Natural killer cell treated with Interleukin-12 subunit alpha and Interleukin-12 subunit beta and Interleukin-15 and Interleukin-18, amount 100 ng/mL, for 72 hours (primary cell): ENCODE results near the gene PPIB. TPM values are rescaled to one million over a fixed set of nuclear protein-coding genes. Genes with fewer than 3 reads are reported as not detected.

Experiments used
- ATAC-seq, 2 donors: fragments of 150-1000 bp; cut with Tn5 transposase in 1 of 2; sonication (Bioruptor Pico), chemical (Tn5 transposase) in 1 of 2; 2 replicates each; pipeline ENCODE4 v1.10.0; 2021
- DNase-seq: peaks from one replicate; pipeline ENCODE4 v3.0.0; 2022; ENCODE audit warnings: low spot score
- H3K27ac Mint-ChIP-seq, 2 donors: 1 replicate in 1 of 2; 2 replicates in 1 of 2; pipeline ENCODE4 v1.8.0; 2022; ENCODE audit warnings: mixed read lengths in 2 of 2, mild to moderate bottlenecking in 1 of 2, moderate library complexity in 1 of 2
- H3K27me3 Mint-ChIP-seq, 2 donors: 1 replicate in 1 of 2; 2 replicates in 1 of 2; pipeline ENCODE4 v1.8.0; 2022; ENCODE audit warnings: mixed read lengths in 2 of 2
- H3K36me3 Mint-ChIP-seq: one replicate; pipeline ENCODE4 v1.8.0; 2022; ENCODE audit warnings: mixed read lengths
- H3K4me1 Mint-ChIP-seq, 2 donors: 1 replicate in 1 of 2; 2 replicates in 1 of 2; pipeline ENCODE4 v1.8.0; 2022; ENCODE audit warnings: low read depth in 2 of 2, mixed read lengths in 2 of 2, mild to moderate bottlenecking in 1 of 2
- H3K4me3 Mint-ChIP-seq: one replicate; pipeline ENCODE4 v1.8.0; 2022; ENCODE audit warnings: mixed read lengths
- H3K9me3 Mint-ChIP-seq: 2 replicates; pipeline ENCODE4 v1.8.0; 2022; ENCODE audit warnings: mixed read lengths
- total RNA-seq, 2 donors: library from RNA; stranded (reverse); gene quantifications; one replicate each; pipeline ENCODE4 v1.2.3, GENCODE V29; 2022

The PPIB gene
- total RNA-seq, 2 donors from 2014 or later = 490 to 530 TPM

GRCh38 chr15:64141798-64142512 is 20.9 kb downstream of the PPIB start:
- no peak for ATAC-seq

GRCh38 chr15:64138331-64138941 is 24.4 kb downstream of the PPIB start:
- ATAC-seq (no peak), DNase-seq (no peak)
- Mint-ChIP-seq H3K4me1 (no peaks in the 10 kb centered on the region), H3K4me3 (no peak overlapping the region), H3K36me3 (peaks cover 6% of the 10 kb centered on the region), H3K27me3 (no peaks in the 10 kb centered on the region), H3K9me3 (no peaks in the 10 kb centered on the region), H3K27ac (no peak overlapping the region)

More at GRCh38 chr15:64141798-64142512, 20.9 kb downstream of the PPIB start:
- H3K27me3 Mint-ChIP-seq = no peaks in the 10 kb centered on the region
- no peaks in the 10 kb centered on the region for H3K9me3 Mint-ChIP-seq
- peaks cover 6% of the 10 kb centered on the region for H3K36me3 Mint-ChIP-seq
- H3K4me3 Mint-ChIP-seq = no peak overlapping the region
- no peaks in the 10 kb centered on the region for H3K4me1 Mint-ChIP-seq
- DNase-seq = no peak
- peak overlapping the region in 1 of 2 donors; percentile 15 for H3K27ac Mint-ChIP-seq

DNA sequence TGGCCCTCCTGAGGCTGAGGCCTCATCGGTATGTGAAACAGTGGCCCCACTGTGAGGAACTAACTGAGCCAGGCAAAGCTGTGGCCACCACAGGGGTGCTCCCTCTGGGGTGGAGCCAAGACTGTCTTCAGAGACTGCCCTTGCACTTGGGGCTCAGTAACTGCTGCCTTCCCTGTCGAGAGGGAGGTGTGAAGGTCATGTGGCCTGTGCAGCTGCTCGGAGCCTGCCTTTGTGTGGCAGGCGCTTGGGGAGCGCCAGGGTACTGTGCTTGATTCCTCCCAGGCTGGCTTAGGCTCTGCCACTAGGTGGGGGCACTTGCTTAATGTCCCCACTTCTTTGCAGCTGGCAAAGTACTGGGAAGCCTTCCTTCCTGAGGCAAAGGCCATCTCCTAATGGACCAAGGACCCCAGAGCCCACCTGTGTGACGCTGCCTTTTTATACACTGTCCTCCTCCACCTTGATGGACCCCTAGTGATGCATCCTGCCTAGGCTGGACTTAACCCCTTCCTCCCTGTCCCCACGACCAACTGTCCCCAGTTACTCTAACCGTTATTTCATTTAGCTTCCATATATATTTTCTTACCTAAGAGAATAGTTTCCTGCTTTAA is 25.5 kb downstream of the PPIB start:
- Mint-ChIP-seq H3K9me3 (no peaks in the 10 kb centered on the region), H3K27me3 (no peaks in the 10 kb centered on the region), H3K27ac (no peak overlapping the region), H3K4me1 (no peaks in the 10 kb centered on the region), H3K4me3 (no peak overlapping the region), H3K36me3 (peaks cover 8% of the 10 kb centered on the region)
- no peak for DNase-seq
- ATAC-seq = peak; percentile 23 to 50

- no peak overlapping the region for H3K4me3 Mint-ChIP-seq
- DNase-seq (no peak), ATAC-seq (no peak)
- H3K36me3 Mint-ChIP-seq = peaks cover 14% of the 10 kb centered on the region
- no peaks in the 10 kb centered on the region for H3K9me3 Mint-ChIP-seq
- no peaks in the 10 kb centered on the region for H3K27me3 Mint-ChIP-seq
- no peak overlapping the region for H3K27ac Mint-ChIP-seq
- H3K4me1 Mint-ChIP-seq = no peaks in the 10 kb centered on the region
Observed at GRCh38 chr15:64136347-64136746, 26.5 kb downstream of the PPIB start.

DNA sequence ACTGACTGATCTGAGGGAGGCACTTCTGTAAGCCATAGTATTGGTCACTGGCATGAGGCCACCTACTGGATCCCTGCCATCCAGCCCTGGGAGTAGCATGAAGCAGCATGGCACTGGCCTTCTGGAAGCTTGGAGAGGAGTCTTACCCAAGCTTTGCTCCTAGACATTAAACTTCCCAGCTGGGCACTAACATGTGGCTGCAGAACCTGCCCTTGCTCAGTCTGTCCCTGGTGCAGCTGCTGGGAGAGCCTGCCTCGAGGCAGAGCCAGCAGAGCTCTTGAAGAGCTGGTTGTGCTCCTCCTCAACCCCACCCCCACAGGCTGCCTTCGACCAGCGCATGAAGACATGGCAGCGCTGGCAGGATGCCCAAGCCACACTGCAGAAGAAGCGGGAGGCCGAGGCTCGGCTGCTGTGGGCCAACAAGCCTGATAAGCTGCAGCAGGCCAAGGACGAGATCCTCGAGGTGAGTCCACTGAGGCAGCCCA is 28.4 kb downstream of the PPIB start:
- Mint-ChIP-seq H3K27ac (no peak overlapping the region), H3K9me3 (no peaks in the 10 kb centered on the region), H3K4me3 (no peak overlapping the region), H3K27me3 (no peaks in the 10 kb centered on the region), H3K4me1 (no peaks in the 10 kb centered on the region), H3K36me3 (peaks cover 14% of the 10 kb centered on the region)
- DNase-seq = no peak
- ATAC-seq = no peak

DNA sequence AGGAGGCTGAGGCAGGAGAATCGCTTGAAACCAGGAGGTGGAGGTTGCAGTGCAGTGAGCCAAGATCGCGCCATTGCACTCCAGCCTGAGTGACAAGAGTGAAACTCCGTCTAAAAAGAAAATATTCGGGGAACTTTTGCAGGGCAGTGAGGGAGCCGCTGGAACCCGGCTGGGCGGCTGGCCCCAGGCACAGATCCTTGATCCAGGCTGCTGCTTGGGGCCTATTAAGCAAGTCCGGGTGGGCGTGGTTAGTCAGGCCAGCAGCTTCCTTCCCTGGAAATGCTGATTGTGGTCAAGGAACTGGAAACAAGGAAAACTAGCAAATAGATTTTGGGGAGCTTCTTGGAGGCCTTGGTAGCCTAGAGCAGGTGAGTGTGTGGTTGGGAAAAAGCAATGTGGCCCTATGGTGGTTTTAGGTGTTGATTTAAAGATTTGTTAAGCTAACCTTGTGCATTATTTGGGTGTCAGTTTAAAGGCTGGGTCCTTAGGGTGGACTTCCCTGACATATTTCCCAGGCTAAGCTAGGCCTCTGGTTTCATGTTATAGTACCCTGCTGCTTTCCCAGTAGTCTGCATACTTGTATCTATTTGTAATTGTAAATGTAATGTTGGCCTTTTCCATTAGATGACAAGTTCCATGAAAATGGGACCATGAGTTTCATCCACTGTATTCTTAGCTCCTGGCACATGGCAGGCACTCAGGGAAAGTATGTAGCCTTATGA is 29.0 kb downstream of the PPIB start:
- DNase-seq (no peak), ATAC-seq (no peak)
- H3K9me3 Mint-ChIP-seq = no peaks in the 10 kb centered on the region
- no peak overlapping the region for H3K4me3 Mint-ChIP-seq
- H3K27ac Mint-ChIP-seq = no peak overlapping the region
- H3K27me3 Mint-ChIP-seq = no peaks in the 10 kb centered on the region
- H3K36me3 Mint-ChIP-seq = peaks cover 14% of the 10 kb centered on the region
- H3K4me1 Mint-ChIP-seq = no peaks in the 10 kb centered on the region

DNA sequence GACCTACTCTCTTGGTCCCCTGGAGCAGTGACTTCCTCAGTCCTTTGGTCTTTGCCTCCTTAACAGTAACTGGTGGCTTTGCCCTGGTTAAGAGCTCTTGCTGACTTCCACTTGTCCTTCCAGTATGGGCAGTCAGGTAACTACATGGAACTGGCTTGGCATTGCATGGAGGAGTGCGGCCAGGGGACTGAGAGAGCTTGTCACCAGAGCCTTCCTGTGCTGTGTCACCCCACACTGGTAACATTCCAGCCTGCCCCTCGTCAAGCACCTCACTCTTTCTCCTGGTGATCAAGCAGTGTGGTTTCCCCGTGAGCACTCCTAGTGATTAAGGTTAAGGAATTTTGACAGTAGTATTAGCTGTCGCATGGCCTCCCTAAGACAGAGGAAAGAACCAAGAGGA is 30.6 kb downstream of the PPIB start:
- Mint-ChIP-seq H3K4me3 (no peak overlapping the region), H3K27ac (no peak overlapping the region), H3K27me3 (no peaks in the 10 kb centered on the region), H3K9me3 (no peaks in the 10 kb centered on the region), H3K36me3 (peaks cover 16% of the 10 kb centered on the region), H3K4me1 (peaks cover 4 to 8% of the 10 kb centered on the region in 2 donors)
- ATAC-seq (no peak), DNase-seq (no peak)

- Mint-ChIP-seq H3K27ac (no peak overlapping the region), H3K4me3 (no peak overlapping the region), H3K4me1 (peaks cover 4 to 8% of the 10 kb centered on the region in 2 donors), H3K9me3 (no peaks in the 10 kb centered on the region), H3K36me3 (peaks cover 18% of the 10 kb centered on the region), H3K27me3 (no peaks in the 10 kb centered on the region)
- no peak for ATAC-seq
- no peak for DNase-seq
Observed at GRCh38 chr15:64131547-64131946, 31.3 kb downstream of the PPIB start.

DNA sequence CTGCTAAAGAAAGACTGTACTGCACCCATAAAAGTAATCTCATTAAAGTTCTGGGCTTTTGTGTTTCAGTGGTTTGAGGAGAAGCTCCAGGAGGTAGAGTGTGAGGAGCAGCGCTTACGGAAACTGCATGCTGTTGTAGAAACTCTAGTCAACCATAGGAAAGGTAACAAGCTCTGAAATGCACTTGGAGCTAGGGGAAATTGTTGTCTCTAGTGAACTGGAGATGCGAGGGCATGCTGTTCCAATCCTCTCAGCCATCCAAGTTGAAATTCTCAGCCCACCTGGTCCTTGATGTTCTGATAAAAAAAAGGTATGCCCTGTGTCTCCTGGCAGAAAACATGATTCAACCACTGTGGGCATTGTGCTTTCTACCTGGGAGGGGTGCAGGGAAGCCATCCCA is 32.7 kb downstream of the PPIB start:
- ATAC-seq = no peak
- H3K36me3 Mint-ChIP-seq = peaks cover 18% of the 10 kb centered on the region
- H3K9me3 Mint-ChIP-seq = no peaks in the 10 kb centered on the region
- H3K4me3 Mint-ChIP-seq = no peak overlapping the region
- DNase-seq = no peak
- H3K27ac Mint-ChIP-seq = no peak overlapping the region
- H3K27me3 Mint-ChIP-seq = no peaks in the 10 kb centered on the region
- peaks cover 4 to 8% of the 10 kb centered on the region in 2 donors for H3K4me1 Mint-ChIP-seq

DNA sequence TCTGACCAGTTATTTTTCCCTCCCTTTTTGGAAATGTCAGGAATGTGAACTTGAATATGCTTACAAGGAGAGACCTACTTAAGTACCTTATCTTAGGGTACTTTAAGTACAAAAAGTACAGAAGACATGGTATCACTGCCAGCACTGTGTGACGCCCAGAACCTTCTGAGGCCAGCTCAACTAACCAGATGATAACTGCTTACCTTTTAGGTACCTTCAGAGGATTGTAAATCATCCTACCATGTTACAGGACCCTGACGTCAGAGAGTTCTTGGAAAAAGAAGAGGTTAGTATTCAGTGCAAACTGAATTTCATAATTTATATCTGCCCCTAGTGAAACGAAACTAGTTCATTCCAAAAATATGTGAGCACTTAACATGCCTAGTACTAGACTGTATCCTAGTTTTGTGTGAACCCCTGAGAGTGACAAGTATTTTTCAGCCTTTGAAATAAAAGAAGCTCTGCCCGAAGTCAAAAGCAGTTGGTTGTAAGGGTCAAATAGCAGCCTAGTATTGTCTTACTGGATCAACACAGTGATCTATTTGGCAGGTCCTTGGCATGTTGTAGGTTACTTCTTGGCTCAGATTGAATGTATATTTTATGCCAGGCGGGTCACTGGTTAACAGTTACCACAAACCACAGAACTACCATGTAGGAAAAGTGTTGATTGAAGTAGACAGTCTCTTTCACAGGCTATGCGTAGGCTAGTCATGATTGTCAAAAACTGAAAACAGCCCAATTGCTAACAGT is 35.1 kb downstream of the PPIB start:
- DNase-seq (no peak), ATAC-seq (no peak)
- no peak overlapping the region for H3K27ac Mint-ChIP-seq
- no peak overlapping the region for H3K4me3 Mint-ChIP-seq
- peaks cover 4 to 8% of the 10 kb centered on the region in 2 donors for H3K4me1 Mint-ChIP-seq
- no peaks in the 10 kb centered on the region for H3K27me3 Mint-ChIP-seq
- no peaks in the 10 kb centered on the region for H3K9me3 Mint-ChIP-seq
- peaks cover 18% of the 10 kb centered on the region for H3K36me3 Mint-ChIP-seq

- Mint-ChIP-seq H3K36me3 (peaks cover 16% of the 10 kb centered on the region), H3K4me1 (peaks cover 4 to 8% of the 10 kb centered on the region in 2 donors), H3K9me3 (no peaks in the 10 kb centered on the region), H3K4me3 (no peak overlapping the region), H3K27ac (no peak overlapping the region), H3K27me3 (no peaks in the 10 kb centered on the region)
- ATAC-seq = no peak
- DNase-seq = no peak
Observed at GRCh38 chr15:64125978-64126377, 36.8 kb downstream of the PPIB start.

- DNase-seq = no peak
- peaks cover 22% of the 10 kb centered on the region for H3K36me3 Mint-ChIP-seq
Observed at GRCh38 chr15:64122936-64123351, 39.9 kb downstream of the PPIB start.

GRCh38 chr15:64122444-64122843 is 40.4 kb downstream of the PPIB start:
- peaks cover 7 to 9% of the 10 kb centered on the region in 2 donors for H3K4me1 Mint-ChIP-seq
- peaks cover 20% of the 10 kb centered on the region for H3K36me3 Mint-ChIP-seq
- H3K4me3 Mint-ChIP-seq = no peak overlapping the region
- H3K27me3 Mint-ChIP-seq = no peaks in the 10 kb centered on the region
- no peak overlapping the region for H3K27ac Mint-ChIP-seq
- H3K9me3 Mint-ChIP-seq = no peaks in the 10 kb centered on the region
- ATAC-seq (no peak), DNase-seq (no peak)

More at GRCh38 chr15:64122936-64123351, 39.9 kb downstream of the PPIB start:
- Mint-ChIP-seq H3K27ac (no peak overlapping the region), H3K27me3 (no peaks in the 10 kb centered on the region), H3K9me3 (no peaks in the 10 kb centered on the region), H3K4me1 (peaks cover 8 to 9% of the 10 kb centered on the region in 2 donors), H3K4me3 (no peak overlapping the region)
- no peak for ATAC-seq
